ENCODE data around the gene SLC25A4.

SLC25A4 gene

DNA sequence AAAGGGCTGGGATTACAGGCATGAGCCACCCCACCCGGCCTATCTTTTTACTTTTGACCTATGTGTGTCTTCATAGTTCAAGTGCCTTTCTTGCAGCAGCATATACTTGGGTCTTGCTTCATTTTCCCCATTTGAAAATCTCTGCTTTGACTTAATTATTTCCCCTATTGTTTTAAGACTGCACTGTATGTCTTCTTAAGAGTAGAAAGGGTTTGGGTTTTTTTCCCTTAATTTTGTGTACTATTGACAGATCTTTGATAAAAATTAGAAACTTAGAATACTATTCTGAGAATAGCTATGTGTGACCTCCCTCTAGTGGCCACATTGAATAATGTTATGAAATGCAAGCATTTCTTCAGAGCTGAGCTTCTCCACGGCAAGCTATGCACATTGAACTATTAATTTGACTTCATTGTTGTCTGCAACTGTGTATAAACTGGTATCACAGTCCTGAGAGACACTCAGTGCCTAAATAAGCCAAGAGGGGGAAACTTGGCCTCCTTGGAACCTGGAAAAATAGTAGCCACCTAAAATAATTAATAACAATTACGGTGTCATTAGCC, 8.7 kb upstream of the SLC25A4 start:
- no peak overlapping the region for H3K4me3 ChIP-seq (ENCODE audit: control insufficient read depth, low read depth, low read length)
- peak; percentile 62 for DNase-seq (ENCODE audit: low read depth)
- TF ChIP-seq, protein P1, sequence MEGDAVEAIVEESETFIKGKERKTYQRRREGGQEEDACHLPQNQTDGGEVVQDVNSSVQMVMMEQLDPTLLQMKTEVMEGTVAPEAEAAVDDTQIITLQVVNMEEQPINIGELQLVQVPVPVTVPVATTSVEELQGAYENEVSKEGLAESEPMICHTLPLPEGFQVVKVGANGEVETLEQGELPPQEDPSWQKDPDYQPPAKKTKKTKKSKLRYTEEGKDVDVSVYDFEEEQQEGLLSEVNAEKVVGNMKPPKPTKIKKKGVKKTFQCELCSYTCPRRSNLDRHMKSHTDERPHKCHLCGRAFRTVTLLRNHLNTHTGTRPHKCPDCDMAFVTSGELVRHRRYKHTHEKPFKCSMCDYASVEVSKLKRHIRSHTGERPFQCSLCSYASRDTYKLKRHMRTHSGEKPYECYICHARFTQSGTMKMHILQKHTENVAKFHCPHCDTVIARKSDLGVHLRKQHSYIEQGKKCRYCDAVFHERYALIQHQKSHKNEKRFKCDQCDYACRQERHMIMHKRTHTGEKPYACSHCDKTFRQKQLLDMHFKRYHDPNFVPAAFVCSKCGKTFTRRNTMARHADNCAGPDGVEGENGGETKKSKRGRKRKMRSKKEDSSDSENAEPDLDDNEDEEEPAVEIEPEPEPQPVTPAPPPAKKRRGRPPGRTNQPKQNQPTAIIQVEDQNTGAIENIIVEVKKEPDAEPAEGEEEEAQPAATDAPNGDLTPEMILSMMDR (conservative IDR thresholded peaks at IDR 0.05; ENCODE audit: control insufficient read depth, insufficient read depth, low read depth, low read length) = peak; percentile 68

DNA sequence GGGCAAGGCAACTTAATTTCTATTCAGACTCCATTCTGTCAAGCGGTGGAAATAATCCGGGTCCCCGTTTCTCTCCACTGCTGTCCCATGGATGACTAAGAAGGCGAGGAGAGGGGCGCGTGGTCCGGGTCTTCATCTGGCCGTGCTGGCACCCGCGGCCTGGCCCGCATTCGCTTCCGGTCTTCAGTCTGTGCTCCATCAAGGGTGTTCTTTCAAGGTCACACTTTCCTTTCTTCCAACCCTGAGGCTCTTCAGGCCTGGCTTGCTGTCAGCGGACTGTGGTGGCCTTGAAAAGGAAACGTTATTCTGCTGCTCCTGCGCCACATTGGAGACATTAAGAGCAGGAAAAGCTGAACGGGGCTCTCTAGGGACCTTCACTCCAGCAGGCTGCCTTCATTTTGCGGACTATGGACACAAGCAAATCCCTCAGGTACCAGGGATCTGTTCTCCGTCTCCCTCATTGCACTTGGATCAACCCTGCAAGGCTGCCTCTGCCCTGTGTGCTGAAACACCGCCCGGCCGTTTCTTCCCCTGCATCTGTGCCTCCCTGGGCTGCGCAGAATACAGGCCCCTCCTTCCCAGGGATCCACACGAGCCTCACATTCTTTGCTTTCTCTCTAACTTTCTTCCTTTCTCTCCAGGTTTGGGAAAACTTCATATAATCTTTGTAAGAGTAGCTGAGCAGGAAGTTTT, 5.7 kb upstream of the SLC25A4 start:
- H3K4me3 ChIP-seq (ENCODE audit: control insufficient read depth, low read depth, low read length) = no peak overlapping the region
- TF ChIP-seq, protein P1 (conservative IDR thresholded peaks at IDR 0.05; ENCODE audit: control insufficient read depth, insufficient read depth, low read depth, low read length) = no peak

DNA sequence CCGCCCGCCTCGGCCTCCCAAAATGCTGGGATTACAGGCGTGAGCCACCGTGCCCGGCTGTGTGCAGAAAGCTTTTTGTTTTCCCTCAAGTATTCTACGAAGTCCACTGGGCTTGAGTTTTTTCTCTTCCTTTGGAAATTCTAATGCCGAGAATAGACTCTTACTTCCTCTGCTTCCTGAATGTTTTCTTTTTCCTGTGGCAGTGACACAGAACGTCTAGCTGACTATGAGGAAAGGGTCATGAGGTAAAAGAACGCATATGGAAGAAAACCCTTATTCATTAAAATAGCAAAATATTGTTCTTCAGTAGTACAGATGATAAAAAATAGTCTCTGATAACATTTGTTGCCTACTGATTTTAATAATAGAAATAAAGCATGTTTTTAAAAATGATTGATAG, 4.9 kb upstream of the SLC25A4 start:
- DNase-seq (ENCODE audit: low read depth) = no peak
- no peak overlapping the region for H3K4me3 ChIP-seq (ENCODE audit: control insufficient read depth, low read depth, low read length)
- TF ChIP-seq, protein P1 (conservative IDR thresholded peaks at IDR 0.05; ENCODE audit: control insufficient read depth, insufficient read depth, low read depth, low read length) = no peak

More for the DNA sequence above, 5.7 kb upstream of the SLC25A4 start:
- no peak for DNase-seq (ENCODE audit: low read depth)

DNA sequence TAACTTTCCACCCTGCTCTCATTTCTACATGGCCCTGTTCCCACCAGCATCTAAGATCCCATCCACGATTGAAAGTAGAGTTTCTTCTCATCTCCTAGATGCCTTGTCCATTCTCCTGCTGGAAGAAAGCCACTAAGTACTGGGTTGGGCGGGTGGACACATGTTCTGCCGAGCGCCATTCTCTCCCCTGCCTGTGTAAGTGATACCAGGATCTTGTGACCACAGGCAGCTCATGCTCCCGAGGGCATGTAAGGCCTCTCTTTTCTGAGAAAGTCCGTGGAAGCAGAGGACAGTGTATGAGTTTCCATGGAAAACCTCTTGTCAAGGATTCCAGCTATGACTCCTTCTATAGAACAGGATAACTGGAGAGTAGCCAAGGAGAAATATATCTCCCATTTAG, 3.3 kb upstream of the SLC25A4 start:
- TF ChIP-seq, protein P1 (conservative IDR thresholded peaks at IDR 0.05; ENCODE audit: control insufficient read depth, insufficient read depth, low read depth, low read length) = no peak
- no peak for DNase-seq (ENCODE audit: low read depth)
- H3K4me3 ChIP-seq (ENCODE audit: control insufficient read depth, low read depth, low read length) = no peak overlapping the region

DNA sequence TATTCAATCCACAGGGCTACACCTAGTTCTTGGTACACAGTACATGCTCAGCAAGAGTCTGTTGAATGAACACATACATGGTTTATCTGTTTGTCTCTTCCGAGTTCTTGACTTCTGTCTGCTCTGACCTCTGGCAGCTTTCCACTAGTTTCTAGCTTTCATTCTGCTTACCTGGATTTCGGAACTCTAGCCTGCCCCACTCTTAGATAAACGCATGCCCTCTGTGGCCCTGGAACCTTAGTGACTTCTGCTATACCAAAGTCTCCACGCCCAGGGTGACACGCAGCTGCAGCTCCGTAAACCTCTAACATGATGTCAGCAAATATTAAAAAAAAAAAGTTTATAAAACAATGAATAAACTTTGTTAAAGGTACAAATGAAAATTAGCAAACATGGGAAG, 1.3 kb upstream of the SLC25A4 start:
- TF ChIP-seq, protein P1 (conservative IDR thresholded peaks at IDR 0.05; ENCODE audit: control insufficient read depth, insufficient read depth, low read depth, low read length) = no peak
- no peak overlapping the region for H3K4me3 ChIP-seq (ENCODE audit: control insufficient read depth, low read depth, low read length)
- DNase-seq (ENCODE audit: low read depth) = no peak

DNA sequence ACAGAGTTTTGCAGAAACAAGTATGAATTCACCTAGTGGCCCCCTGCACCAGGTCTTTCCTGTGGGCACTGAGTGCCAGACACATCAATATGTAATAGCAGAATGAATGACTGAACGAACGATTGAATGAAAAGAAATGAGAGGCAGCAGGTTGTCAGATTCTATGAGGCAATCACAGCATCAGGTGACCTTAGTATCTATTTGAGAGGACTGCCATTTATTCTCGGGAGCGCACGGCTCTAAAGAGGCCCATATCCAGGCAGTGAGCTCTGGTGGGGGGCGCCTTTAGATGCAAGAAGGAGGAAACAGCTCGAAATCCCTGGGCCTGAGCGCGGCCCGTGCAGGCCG, 528 bp upstream of the SLC25A4 start:
- DNase-seq (ENCODE audit: low read depth) = no peak
- peak overlapping the region; percentile 59 for H3K4me3 ChIP-seq (ENCODE audit: control insufficient read depth, low read depth, low read length)
- TF ChIP-seq, protein P1 (conservative IDR thresholded peaks at IDR 0.05; ENCODE audit: control insufficient read depth, insufficient read depth, low read depth, low read length) = no peak

All from fibroblast of mammary gland (primary cell).